SK-N-SH (cell line): ENCODE results near the gene HEPN1. TPM values are rescaled to one million over a fixed set of nuclear protein-coding genes. Genes with fewer than 3 reads are reported as not detected.

Source experiments
- CTCF ChIA-PET: fragments of 300-600, 350-600 bp; formaldehyde crosslinking; extraction: SDS; loops from one replicate; lab custom pipeline; 2021; lab: Yijun Ruan, JAX
- POLR2A ChIA-PET: fragments of 350-600 bp; sonication (Branson Sonifier 250); formaldehyde crosslinking; extraction: SDS; loops from one replicate; lab custom pipeline; 2020; ENCODE audit warnings: antibody characterized with exemption, inconsistent platforms; lab: Yijun Ruan, JAX
- DNase-seq: peaks from one replicate; pipeline ENCODE4 v3.0.0; 2012
- H2AFZ ChIP-seq: fragments of 200-600 bp; sonication (generic); 2 replicates; pipeline ENCODE4 v1.8.1; 2016; ENCODE audit warnings: antibody characterized with exemption, mild to moderate bottlenecking, low read depth
- H3F3A ChIP-seq: fragments of 200-600 bp; sonication (generic); replicated peaks from 2 replicates; pipeline ENCODE3; 2016; ENCODE audit warnings: antibody characterized with exemption, mild to moderate bottlenecking; ENCODE audit not compliant: insufficient read depth
- H3K27ac ChIP-seq, 2 experiments: fragments of 200-500 bp in 1 of 2; fragments of 200-600 bp in 1 of 2; sonication (Bioruptor generic) in 1 of 2; sonication (generic), shearing (Covaris generic) in 1 of 2; 2 replicates each; pipeline versions ENCODE4 v1.5.1 to v1.6.1; 2014 to 2016; ENCODE audit warnings: low read depth in 2 of 2, inconsistent platforms in 1 of 2, low read length in 1 of 2, mild to moderate bottlenecking in 1 of 2, mixed read lengths in 1 of 2
- H3K27me3 ChIP-seq: fragments of 200-600 bp; sonication (generic), shearing (Covaris generic); 2 replicates; pipeline ENCODE4 v1.6.1; 2016; ENCODE audit warnings: mixed run types; ENCODE audit not compliant: insufficient read depth
- H3K36me3 ChIP-seq, 2 experiments: fragments of 200-500 bp in 1 of 2; fragments of 200-600 bp in 1 of 2; sonication (Bioruptor generic) in 1 of 2; sonication (generic) in 1 of 2; replicated peaks in 1 of 2; 2 replicates each; pipeline versions ENCODE3 to v1.5.1; 2014 to 2016; ENCODE audit warnings: low read length in 1 of 2, mild to moderate bottlenecking in 1 of 2; ENCODE audit not compliant: insufficient read depth in 2 of 2, control insufficient read depth in 1 of 2
- H3K4me1 ChIP-seq, 2 experiments: fragments of 200-500 bp in 1 of 2; fragments of 200-600 bp in 1 of 2; sonication (Bioruptor generic) in 1 of 2; sonication (generic), shearing (Covaris generic) in 1 of 2; 2 replicates each; pipeline versions ENCODE4 v1.5.1 to v1.6.1; 2014 to 2016; ENCODE audit warnings: low read depth in 1 of 2, low read length in 1 of 2, mixed run types in 1 of 2; ENCODE audit not compliant: insufficient read depth in 2 of 2, control insufficient read depth in 1 of 2
- H3K4me2 ChIP-seq: fragments of 200-600 bp; sonication (generic), shearing (Covaris generic); 2 replicates; pipeline ENCODE4 v1.6.1; 2017; ENCODE audit warnings: mixed run types
- H3K4me3 ChIP-seq, 2 experiments: fragments of 200-500 bp in 1 of 2; fragments of 200-600 bp in 1 of 2; sonication (Bioruptor generic) in 1 of 2; sonication (generic), shearing (Covaris generic) in 1 of 2; 2 replicates each; pipeline versions ENCODE4 v1.5.1 to v1.8.1; 2014 to 2016; ENCODE audit warnings: low read depth in 2 of 2, inconsistent platforms in 1 of 2, low read length in 1 of 2, mild to moderate bottlenecking in 1 of 2, mixed read lengths in 1 of 2, moderate library complexity in 1 of 2
- H3K79me2 ChIP-seq: fragments of 200-600 bp; sonication (generic); 2 replicates; pipeline ENCODE4 v1.8.1; 2017; ENCODE audit warnings: mild to moderate bottlenecking; ENCODE audit not compliant: insufficient read depth
- H3K9ac ChIP-seq: fragments of 200-600 bp; sonication (generic); 2 replicates; pipeline ENCODE4 v1.6.1; 2017; ENCODE audit warnings: mixed run types
- H3K9me2 ChIP-seq: fragments of 200-600 bp; sonication (generic); 2 replicates; pipeline ENCODE4 v1.6.1; 2017; ENCODE audit warnings: mixed run types
- H3K9me3 ChIP-seq: fragments of 200-600 bp; sonication (generic); 2 replicates; pipeline ENCODE4 v1.6.1; 2017; ENCODE audit warnings: mixed run types, mild to moderate bottlenecking, moderate library complexity
- H4K20me1 ChIP-seq: fragments of 200-600 bp; sonication (generic); 2 replicates; pipeline ENCODE4 v1.6.1; 2017; ENCODE audit warnings: mild to moderate bottlenecking, mixed run types; ENCODE audit not compliant: insufficient read depth
- ELF1 ChIP-seq: IDR thresholded peaks from 2 replicates; pipeline ENCODE4 v1.4.0; 2012
- FOXJ3 ChIP-seq: sonication (generic); formaldehyde crosslinking; IDR thresholded peaks from 2 replicates; pipeline ENCODE4 v1.5.1; 2020; ENCODE audit warnings: mild to moderate bottlenecking, missing genetic modification reagents
- GABPA ChIP-seq: IDR thresholded peaks from 2 replicates; pipeline ENCODE4 v1.4.0; 2012; ENCODE audit warnings: low read depth, mild to moderate bottlenecking
- JUND ChIP-seq: IDR thresholded peaks from 2 replicates; pipeline ENCODE4 v1.4.0; 2012
- MEF2A ChIP-seq: IDR thresholded peaks from 2 replicates; pipeline ENCODE4 v1.4.0; 2012; ENCODE audit warnings: low read depth, borderline replicate concordance
- MXI1 ChIP-seq: IDR thresholded peaks from 2 replicates; pipeline ENCODE4 v1.6.1; 2012; ENCODE audit warnings: mild to moderate bottlenecking, low read depth, low read length, improper control_type of control experiment
- NFIC ChIP-seq: IDR thresholded peaks from 2 replicates; pipeline ENCODE4 v1.4.0; 2012; ENCODE audit warnings: borderline replicate concordance
- RAD21 ChIP-seq: IDR thresholded peaks from 2 replicates; pipeline ENCODE4 v1.6.1; 2012; ENCODE audit warnings: mild to moderate bottlenecking, low read length
- SIN3A ChIP-seq: IDR thresholded peaks from 2 replicates; pipeline ENCODE4 v1.6.1; 2012; ENCODE audit warnings: low read depth, mild to moderate bottlenecking, low read length, moderate library complexity, borderline replicate concordance
- SMC3 ChIP-seq: IDR thresholded peaks from 2 replicates; pipeline ENCODE4 v1.6.1; 2012; ENCODE audit warnings: low read depth, low read length, improper control_type of control experiment
- TAF1 ChIP-seq: IDR thresholded peaks from 2 replicates; pipeline ENCODE4 v1.6.1; 2012; ENCODE audit warnings: low read depth, mild to moderate bottlenecking, low read length, moderate library complexity, borderline replicate concordance
- TCF12 ChIP-seq: IDR thresholded peaks from 2 replicates; pipeline ENCODE4 v1.4.0; 2012
- YY1 ChIP-seq: IDR thresholded peaks from 2 replicates; pipeline ENCODE4 v1.4.0; 2012; ENCODE audit warnings: low read depth, mild to moderate bottlenecking
- WGBS: methylation state at CpG from one replicate; pipeline ENCODE4 v1.1.6; 2017; ENCODE audit warnings: low lambda C conversion rate; 5-methylcytosine and 5-hydroxymethylcytosine counted together
- polyA plus RNA-seq, 3 experiments: library from polyadenylated mRNA; depleted of rRNA; stranded (reverse); fragments of >200 nt; gene quantifications; 2 replicates each; pipeline ENCODE4 v1.2.3, GENCODE V29; 2012
- TF ChIP-seq, protein P1 (sequence below): fragments of 200-600 bp; sonication (generic); IDR thresholded peaks from 2 replicates; pipeline ENCODE4 v1.6.1; 2017; ENCODE audit warnings: antibody characterized with exemption, mild to moderate bottlenecking, moderate library complexity
- TF ChIP-seq, protein P2 (sequence below): IDR thresholded peaks from 2 replicates; pipeline ENCODE4 v1.4.0; 2012; ENCODE audit warnings: low read depth, borderline replicate concordance
- TF ChIP-seq, protein P3 (sequence below): fragments of 150-350 bp; IDR thresholded peaks from 2 replicates; pipeline ENCODE4 v1.6.1; 2016; ENCODE audit warnings: mild to moderate bottlenecking, low read depth, low read length
- TF ChIP-seq, protein P4 (sequence below): IDR thresholded peaks from 2 replicates; pipeline ENCODE4; 2012
- TF ChIP-seq, protein P5 (sequence below): fragments of 150-350 bp; IDR thresholded peaks from 2 replicates; pipeline ENCODE4 v1.6.1; 2017; ENCODE audit warnings: antibody characterized with exemption, low read length, low read depth, borderline replicate concordance

The HEPN1 gene
- polyA plus RNA-seq, 1 of the 3 experiments (the other 2 are of a cell fraction), result not detected

DNA sequence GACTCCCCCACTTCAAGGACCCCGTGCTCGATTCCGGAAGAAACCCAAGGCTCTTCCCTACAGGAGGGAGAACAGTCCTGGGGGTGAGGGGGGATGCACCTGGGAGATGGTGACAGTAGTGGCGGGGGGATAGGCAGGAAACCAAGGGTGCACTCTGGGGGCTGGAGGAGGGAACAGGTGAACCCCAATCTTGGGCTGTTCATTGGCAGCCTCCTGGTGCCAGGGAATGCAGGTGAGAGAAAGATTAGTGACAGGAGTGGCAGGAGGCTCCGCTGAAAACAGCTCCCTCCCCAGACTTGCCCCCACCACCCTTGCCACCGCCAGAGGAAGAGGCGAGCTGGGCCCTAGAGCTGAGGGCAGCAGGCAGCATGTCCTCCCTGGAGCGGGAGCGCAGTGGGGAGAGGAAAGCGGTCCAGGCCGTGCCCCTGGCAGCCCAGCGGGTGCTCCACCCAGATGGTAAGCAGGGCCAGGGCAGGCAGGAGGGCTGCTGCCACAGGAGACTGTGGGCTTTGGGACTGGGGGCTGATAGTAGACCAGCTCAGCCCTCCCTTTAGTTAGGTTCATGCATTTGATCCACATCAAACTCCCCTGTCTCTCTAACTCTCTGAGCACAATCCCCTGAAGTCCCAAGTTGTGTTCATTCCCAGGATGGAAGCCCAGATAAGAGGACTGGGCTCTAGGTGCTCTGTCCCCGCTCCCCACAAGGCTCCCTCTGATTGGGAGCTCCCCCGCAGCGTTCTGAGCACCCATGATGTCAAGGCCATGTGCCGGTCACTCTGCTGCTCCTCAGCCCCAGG, 39.4 kb upstream of the HEPN1 start (continued):
- TF ChIP-seq, protein P1, sequence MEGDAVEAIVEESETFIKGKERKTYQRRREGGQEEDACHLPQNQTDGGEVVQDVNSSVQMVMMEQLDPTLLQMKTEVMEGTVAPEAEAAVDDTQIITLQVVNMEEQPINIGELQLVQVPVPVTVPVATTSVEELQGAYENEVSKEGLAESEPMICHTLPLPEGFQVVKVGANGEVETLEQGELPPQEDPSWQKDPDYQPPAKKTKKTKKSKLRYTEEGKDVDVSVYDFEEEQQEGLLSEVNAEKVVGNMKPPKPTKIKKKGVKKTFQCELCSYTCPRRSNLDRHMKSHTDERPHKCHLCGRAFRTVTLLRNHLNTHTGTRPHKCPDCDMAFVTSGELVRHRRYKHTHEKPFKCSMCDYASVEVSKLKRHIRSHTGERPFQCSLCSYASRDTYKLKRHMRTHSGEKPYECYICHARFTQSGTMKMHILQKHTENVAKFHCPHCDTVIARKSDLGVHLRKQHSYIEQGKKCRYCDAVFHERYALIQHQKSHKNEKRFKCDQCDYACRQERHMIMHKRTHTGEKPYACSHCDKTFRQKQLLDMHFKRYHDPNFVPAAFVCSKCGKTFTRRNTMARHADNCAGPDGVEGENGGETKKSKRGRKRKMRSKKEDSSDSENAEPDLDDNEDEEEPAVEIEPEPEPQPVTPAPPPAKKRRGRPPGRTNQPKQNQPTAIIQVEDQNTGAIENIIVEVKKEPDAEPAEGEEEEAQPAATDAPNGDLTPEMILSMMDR, result no peak
- TF ChIP-seq MEF2A (no peak), SMC3 (no peak), GABPA (no peak)

DNA sequence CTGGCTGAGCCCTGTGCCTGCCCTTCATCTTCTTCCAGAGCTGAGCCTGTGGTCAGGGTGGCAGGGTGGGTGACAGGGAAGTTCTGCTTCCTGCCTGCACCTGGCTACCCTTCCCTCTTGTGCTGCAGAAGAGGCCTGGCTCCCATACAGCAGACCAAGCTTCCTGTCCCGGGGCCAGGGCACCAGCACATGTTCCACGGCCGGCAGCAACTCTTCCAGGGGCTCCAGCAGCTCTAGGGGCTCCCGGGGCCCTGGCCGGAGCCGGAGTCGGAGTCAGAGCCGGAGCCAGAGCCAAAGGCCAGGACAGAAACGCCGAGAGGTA, 38.8 kb upstream of the HEPN1 start:
- Histone ChIP-seq H3K4me3 (no peak overlapping the region), H3K36me3 (no peaks in the 10 kb centered on the region), H3K4me2 (no peak overlapping the region), H3K27me3 (no peaks in the 10 kb centered on the region), H4K20me1 (no peaks in the 10 kb centered on the region), H3K27ac (no peak overlapping the region), H3K9me3 (no peaks in the 10 kb centered on the region), H3K9me2 (no peaks in the 10 kb centered on the region), H3K4me1 (peaks cover 0 to 22% of the 10 kb centered on the region in 2 experiments; a peak in 1 of 4 replicates), H2AFZ (no peak overlapping the region), H3K79me2 (no peaks in the 10 kb centered on the region; the same call in 1 of the 2 replicates), H3K9ac (no peak overlapping the region), H3F3A (no peaks in the 10 kb centered on the region)
- DNase-seq, result no peak
- WGBS, result 96% methylated on average over 7 of the region's 10 CpGs
- CTCF ChIA-PET, result interaction anchor here (0.6 to 5.0 kb wide), 2 partner anchors 14 to 299 kb away, joined by 3 to 55 read pairs; partner anchors contain the start of gene ROBO3
- TF ChIP-seq MXI1, result no peak
- TF ChIP-seq SIN3A, result no peak
- TF ChIP-seq, protein P2, sequence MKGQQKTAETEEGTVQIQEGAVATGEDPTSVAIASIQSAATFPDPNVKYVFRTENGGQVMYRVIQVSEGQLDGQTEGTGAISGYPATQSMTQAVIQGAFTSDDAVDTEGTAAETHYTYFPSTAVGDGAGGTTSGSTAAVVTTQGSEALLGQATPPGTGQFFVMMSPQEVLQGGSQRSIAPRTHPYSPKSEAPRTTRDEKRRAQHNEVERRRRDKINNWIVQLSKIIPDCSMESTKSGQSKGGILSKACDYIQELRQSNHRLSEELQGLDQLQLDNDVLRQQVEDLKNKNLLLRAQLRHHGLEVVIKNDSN, result no peak
- TF ChIP-seq, protein P3, sequence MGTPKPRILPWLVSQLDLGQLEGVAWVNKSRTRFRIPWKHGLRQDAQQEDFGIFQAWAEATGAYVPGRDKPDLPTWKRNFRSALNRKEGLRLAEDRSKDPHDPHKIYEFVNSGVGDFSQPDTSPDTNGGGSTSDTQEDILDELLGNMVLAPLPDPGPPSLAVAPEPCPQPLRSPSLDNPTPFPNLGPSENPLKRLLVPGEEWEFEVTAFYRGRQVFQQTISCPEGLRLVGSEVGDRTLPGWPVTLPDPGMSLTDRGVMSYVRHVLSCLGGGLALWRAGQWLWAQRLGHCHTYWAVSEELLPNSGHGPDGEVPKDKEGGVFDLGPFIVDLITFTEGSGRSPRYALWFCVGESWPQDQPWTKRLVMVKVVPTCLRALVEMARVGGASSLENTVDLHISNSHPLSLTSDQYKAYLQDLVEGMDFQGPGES, result no peak
- TF ChIP-seq RAD21, result no peak
- POLR2A ChIA-PET, result interaction anchor here (1.0 kb wide), 1 partner anchor 74 kb away, joined by 3 read pairs; the partner anchor contains the start of gene CCDC15

DNA sequence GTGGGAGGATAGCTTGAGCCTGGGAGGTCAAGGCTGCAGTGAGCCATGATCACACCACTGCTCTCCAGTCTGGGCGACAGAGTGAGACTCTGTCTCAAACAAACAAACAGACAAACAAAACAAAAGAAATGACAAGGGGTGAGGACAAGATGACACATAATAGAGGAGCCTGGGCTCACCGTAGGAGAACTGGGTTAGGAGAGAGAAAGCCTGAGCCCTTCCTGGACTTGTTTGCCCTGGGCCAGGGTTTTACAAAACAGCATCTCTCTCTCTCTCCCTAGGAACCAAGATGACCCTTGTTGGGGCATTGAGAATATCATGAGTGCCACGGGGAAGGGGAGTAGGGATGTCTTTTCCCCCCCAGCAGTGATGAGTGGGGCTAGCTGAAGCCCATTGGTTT, 38.1 kb upstream of the HEPN1 start:
- no peak for DNase-seq
- Histone ChIP-seq H3K27ac (no peak overlapping the region), H3K4me1 (peaks cover 0 to 16% of the 10 kb centered on the region in 2 experiments; a peak in 1 of 4 replicates), H3K9ac (no peak overlapping the region), H4K20me1 (no peaks in the 10 kb centered on the region), H3K4me2 (no peak overlapping the region), H3K4me3 (no peak overlapping the region), H3K36me3 (no peaks in the 10 kb centered on the region), H3K9me3 (no peaks in the 10 kb centered on the region), H3K79me2 (no peaks in the 10 kb centered on the region; the same call in 1 of the 2 replicates), H3F3A (no peaks in the 10 kb centered on the region), H2AFZ (no peak overlapping the region), H3K27me3 (no peaks in the 10 kb centered on the region), H3K9me2 (no peaks in the 10 kb centered on the region)
- ChIA-PET CTCF (interaction anchor here (1.4 to 2.6 kb wide), 3 partner anchors 12 to 18 kb away, joined by 4 to 12 read pairs (median 7); no protein-coding TSS in a partner anchor), POLR2A (no interaction called here)
- WGBS, result 67% methylated on average over 3 of the region's 3 CpGs
- TF ChIP-seq TCF12 (no peak), RAD21 (no peak), ELF1 (no peak), MXI1 (no peak), FOXJ3 (CRISPR knock-in tag) (no peak), YY1 (no peak), JUND (no peak), NFIC (no peak), TAF1 (no peak)
- TF ChIP-seq, protein P4, sequence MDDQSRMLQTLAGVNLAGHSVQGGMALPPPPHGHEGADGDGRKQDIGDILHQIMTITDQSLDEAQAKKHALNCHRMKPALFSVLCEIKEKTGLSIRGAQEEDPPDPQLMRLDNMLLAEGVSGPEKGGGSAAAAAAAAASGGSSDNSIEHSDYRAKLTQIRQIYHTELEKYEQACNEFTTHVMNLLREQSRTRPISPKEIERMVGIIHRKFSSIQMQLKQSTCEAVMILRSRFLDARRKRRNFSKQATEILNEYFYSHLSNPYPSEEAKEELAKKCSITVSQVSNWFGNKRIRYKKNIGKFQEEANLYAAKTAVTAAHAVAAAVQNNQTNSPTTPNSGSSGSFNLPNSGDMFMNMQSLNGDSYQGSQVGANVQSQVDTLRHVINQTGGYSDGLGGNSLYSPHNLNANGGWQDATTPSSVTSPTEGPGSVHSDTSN, result no peak
- TF ChIP-seq, protein P5, sequence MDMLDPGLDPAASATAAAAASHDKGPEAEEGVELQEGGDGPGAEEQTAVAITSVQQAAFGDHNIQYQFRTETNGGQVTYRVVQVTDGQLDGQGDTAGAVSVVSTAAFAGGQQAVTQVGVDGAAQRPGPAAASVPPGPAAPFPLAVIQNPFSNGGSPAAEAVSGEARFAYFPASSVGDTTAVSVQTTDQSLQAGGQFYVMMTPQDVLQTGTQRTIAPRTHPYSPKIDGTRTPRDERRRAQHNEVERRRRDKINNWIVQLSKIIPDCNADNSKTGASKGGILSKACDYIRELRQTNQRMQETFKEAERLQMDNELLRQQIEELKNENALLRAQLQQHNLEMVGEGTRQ, result no peak
- TF ChIP-seq, protein P3, result no peak
